NB4 (cell line): ENCODE measurements around the gene TRIM45.

Experiments
- DNase-seq: peaks from one replicate; pipeline ENCODE4 v3.0.0; 2010; ENCODE audit warnings: low read depth
- H3K4me3 ChIP-seq: one replicate; pipeline ENCODE4 v1.5.1; 2011; ENCODE audit warnings: mild to moderate bottlenecking, low read depth, low read length, moderate library complexity
- MYC ChIP-seq: IDR thresholded peaks from 2 replicates; pipeline ENCODE4 v1.6.1; 2011; ENCODE audit warnings: low read depth, low read length
- POLR2A ChIP-seq: IDR thresholded peaks from 2 replicates; pipeline ENCODE4 v1.6.1; 2011; ENCODE audit warnings: mild to moderate bottlenecking; ENCODE audit not compliant: insufficient read length; ENCODE audit errors: extremely low read depth
- TF ChIP-seq, protein P1 (sequence below): IDR thresholded peaks from one replicate; pipeline ENCODE4 v1.5.1; 2012; ENCODE audit warnings: low read depth, low read length
- TF ChIP-seq, protein P2 (sequence below): IDR thresholded peaks from 2 replicates; pipeline ENCODE4 v1.6.1; 2011; ENCODE audit warnings: low read depth, low read length

TRIM45 gene

DNA sequence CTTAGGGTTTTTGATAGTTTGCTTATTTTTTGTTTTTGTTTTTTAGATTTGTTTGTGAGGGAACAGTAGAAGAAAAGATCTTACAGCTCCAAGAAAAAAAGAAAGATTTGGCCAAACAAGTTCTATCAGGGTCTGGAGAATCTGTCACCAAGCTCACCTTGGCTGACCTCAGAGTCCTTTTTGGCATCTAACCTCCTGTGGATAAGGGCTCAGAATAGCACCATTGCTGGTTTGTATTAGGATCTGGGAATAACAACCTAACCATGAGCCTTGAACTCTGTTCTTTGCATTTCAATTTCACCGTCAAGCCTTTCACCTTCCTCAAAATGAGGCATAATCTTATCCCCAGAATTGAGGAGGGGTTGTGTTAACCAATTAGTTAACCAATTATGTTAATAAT, 20.2 kb downstream of the TRIM45 start:
- H3K4me3 ChIP-seq: no peak overlapping the region
- TF ChIP-seq MYC (no peak), POLR2A (no peak)
- TF ChIP-seq, protein P1, sequence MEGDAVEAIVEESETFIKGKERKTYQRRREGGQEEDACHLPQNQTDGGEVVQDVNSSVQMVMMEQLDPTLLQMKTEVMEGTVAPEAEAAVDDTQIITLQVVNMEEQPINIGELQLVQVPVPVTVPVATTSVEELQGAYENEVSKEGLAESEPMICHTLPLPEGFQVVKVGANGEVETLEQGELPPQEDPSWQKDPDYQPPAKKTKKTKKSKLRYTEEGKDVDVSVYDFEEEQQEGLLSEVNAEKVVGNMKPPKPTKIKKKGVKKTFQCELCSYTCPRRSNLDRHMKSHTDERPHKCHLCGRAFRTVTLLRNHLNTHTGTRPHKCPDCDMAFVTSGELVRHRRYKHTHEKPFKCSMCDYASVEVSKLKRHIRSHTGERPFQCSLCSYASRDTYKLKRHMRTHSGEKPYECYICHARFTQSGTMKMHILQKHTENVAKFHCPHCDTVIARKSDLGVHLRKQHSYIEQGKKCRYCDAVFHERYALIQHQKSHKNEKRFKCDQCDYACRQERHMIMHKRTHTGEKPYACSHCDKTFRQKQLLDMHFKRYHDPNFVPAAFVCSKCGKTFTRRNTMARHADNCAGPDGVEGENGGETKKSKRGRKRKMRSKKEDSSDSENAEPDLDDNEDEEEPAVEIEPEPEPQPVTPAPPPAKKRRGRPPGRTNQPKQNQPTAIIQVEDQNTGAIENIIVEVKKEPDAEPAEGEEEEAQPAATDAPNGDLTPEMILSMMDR: no peak
- TF ChIP-seq, protein P2, sequence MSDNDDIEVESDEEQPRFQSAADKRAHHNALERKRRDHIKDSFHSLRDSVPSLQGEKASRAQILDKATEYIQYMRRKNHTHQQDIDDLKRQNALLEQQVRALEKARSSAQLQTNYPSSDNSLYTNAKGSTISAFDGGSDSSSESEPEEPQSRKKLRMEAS: no peak
- no peak for DNase-seq

DNA sequence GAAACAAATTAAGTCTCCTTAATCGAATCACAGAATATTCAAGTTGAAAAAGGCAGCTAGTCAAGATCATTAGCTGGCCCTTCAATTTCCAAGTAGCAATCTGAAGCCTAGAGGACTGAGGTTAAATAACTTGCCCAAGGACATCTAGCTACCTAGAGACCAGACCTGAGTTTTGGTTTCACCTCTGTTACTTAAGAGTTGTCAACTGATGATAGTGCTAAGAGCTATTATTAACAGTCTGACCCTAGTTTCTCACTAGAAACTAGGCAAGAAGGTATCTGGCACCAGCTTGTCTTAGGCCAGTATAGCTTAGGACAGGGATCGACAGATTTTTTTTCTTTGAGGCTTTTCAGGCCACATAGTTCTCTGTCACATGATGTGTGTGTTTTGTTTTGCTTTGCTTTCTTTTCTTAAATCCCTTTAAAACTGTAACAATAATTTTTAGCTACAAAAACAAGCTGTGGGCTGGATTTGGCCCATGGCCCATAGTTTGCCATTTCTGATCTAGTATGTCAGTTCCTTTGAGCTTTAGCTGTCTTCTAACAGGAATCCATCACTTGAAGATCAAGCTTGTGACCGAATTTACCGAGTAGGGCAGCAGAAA, 23.2 kb downstream of the TRIM45 start:
- TF ChIP-seq POLR2A: no peak
- TF ChIP-seq, protein P2: no peak
- TF ChIP-seq, protein P1: no peak
- TF ChIP-seq MYC: no peak
- no peak for DNase-seq
- no peak overlapping the region for H3K4me3 ChIP-seq

GRCh38 chr1:117097443-117097842, 24.1 kb downstream of the TRIM45 start:
- H3K4me3 ChIP-seq: no peak overlapping the region
- no peak for TF ChIP-seq POLR2A
- TF ChIP-seq, protein P1: no peak
- TF ChIP-seq, protein P2: no peak
- no peak for TF ChIP-seq MYC
- no peak for DNase-seq

- no peak for DNase-seq
- no peak overlapping the region for H3K4me3 ChIP-seq
- TF ChIP-seq, protein P1: no peak
- TF ChIP-seq POLR2A: no peak
- TF ChIP-seq, protein P2: no peak
- no peak for TF ChIP-seq MYC
Measured at GRCh38 chr1:117096951-117097408, 24.6 kb downstream of the TRIM45 start.

GRCh38 chr1:117094841-117095604, 26.5 kb downstream of the TRIM45 start:
- no peak overlapping the region for H3K4me3 ChIP-seq
- no peak for DNase-seq
- TF ChIP-seq, protein P1: no peak
- TF ChIP-seq POLR2A (no peak), MYC (no peak)
- TF ChIP-seq, protein P2: no peak
